ENCODE measurements around the gene ZSWIM1.

The ZSWIM1 gene

GRCh38 chr20:45848421-45848820 is 32.6 kb upstream of the ZSWIM1 start:
- no peak for TF ChIP-seq FOXP2 (optimal IDR thresholded peaks at IDR 0.05; ENCODE audit: borderline replicate concordance, extremely low read depth, extremely low read length, insufficient read depth)
- no peak for TF ChIP-seq SIN3A (IDR thresholded peaks at IDR 0.05; ENCODE audit: borderline replicate concordance, insufficient read depth, low read length)
- no peak for TF ChIP-seq REST (IDR thresholded peaks at IDR 0.05; ENCODE audit: insufficient read depth in 1 of 2, low read depth in 2 of 2, low read length in 2 of 2)
- TF ChIP-seq POLR2AphosphoS5 (IDR thresholded peaks at IDR 0.05; ENCODE audit: low read depth, low read length): no peak
- TF ChIP-seq TAF1 (IDR thresholded peaks at IDR 0.05; ENCODE audit: borderline replicate concordance, insufficient read depth, low read length): no peak

- no peak for TF ChIP-seq REST (IDR thresholded peaks at IDR 0.05; ENCODE audit: insufficient read depth in 1 of 2, low read depth in 2 of 2, low read length in 2 of 2)
- TF ChIP-seq POLR2AphosphoS5 (IDR thresholded peaks at IDR 0.05; ENCODE audit: low read depth, low read length): no peak
- TF ChIP-seq FOXP2 (optimal IDR thresholded peaks at IDR 0.05; ENCODE audit: borderline replicate concordance, extremely low read depth, extremely low read length, insufficient read depth): no peak
Observed at GRCh38 chr20:45848969-45849582, 32.0 kb upstream of the ZSWIM1 start.

GRCh38 chr20:45850238-45850637 is 30.8 kb upstream of the ZSWIM1 start:
- no peak for TF ChIP-seq TAF1 (IDR thresholded peaks at IDR 0.05; ENCODE audit: borderline replicate concordance, insufficient read depth, low read length)

GRCh38 chr20:45850926-45851325 is 30.1 kb upstream of the ZSWIM1 start:
- TF ChIP-seq FOXP2 (optimal IDR thresholded peaks at IDR 0.05; ENCODE audit: borderline replicate concordance, extremely low read depth, extremely low read length, insufficient read depth) (no peak), REST (IDR thresholded peaks at IDR 0.05; ENCODE audit: insufficient read depth in 1 of 2, low read depth in 2 of 2, low read length in 2 of 2) (no peak), TAF1 (IDR thresholded peaks at IDR 0.05; ENCODE audit: borderline replicate concordance, insufficient read depth, low read length) (no peak), POLR2AphosphoS5 (IDR thresholded peaks at IDR 0.05; ENCODE audit: low read depth, low read length) (no peak), SIN3A (IDR thresholded peaks at IDR 0.05; ENCODE audit: borderline replicate concordance, insufficient read depth, low read length) (no peak)

GRCh38 chr20:45851501-45851900 is 29.5 kb upstream of the ZSWIM1 start:
- TF ChIP-seq REST (IDR thresholded peaks at IDR 0.05; ENCODE audit: insufficient read depth in 1 of 2, low read depth in 2 of 2, low read length in 2 of 2) (no peak), SIN3A (IDR thresholded peaks at IDR 0.05; ENCODE audit: borderline replicate concordance, insufficient read depth, low read length) (no peak), POLR2AphosphoS5 (IDR thresholded peaks at IDR 0.05; ENCODE audit: low read depth, low read length) (no peak), TAF1 (IDR thresholded peaks at IDR 0.05; ENCODE audit: borderline replicate concordance, insufficient read depth, low read length) (no peak), FOXP2 (optimal IDR thresholded peaks at IDR 0.05; ENCODE audit: borderline replicate concordance, extremely low read depth, extremely low read length, insufficient read depth) (no peak)
